Adrenal gland (tissue), 5 donors: ENCODE data around the gene C1orf116.

ENCODE experiments used
- POLR2A ChIP-seq, 2 donors: fragments of 450-650 bp; IDR thresholded peaks; one replicate each; pipeline ENCODE4 v1.6.1; 2017; ENCODE audit warnings: antibody characterized with exemption in 2 of 2, mild to moderate bottlenecking in 2 of 2, moderate library complexity in 1 of 2
- TF ChIP-seq, protein P1 (sequence below), 6 experiments: fragments of 450-650 bp in 4 of 6; fragments of 200-600 bp in 2 of 6; sonication (generic) in 1 of 6; IDR thresholded peaks; 1 replicate in 5 of 6; 2 replicates in 1 of 6; pipeline versions ENCODE4 v1.5.1 to v1.8.0; 2016 to 2021; ENCODE audit warnings: antibody characterized with exemption in 6 of 6, mild to moderate bottlenecking in 2 of 6, moderate library complexity in 1 of 6
- donor health status: DM: no; HTN: no; CAD: no.

GRCh38 chr1:207009182-207009850, 23.2 kb downstream of the C1orf116 start:
- TF ChIP-seq, protein P1, sequence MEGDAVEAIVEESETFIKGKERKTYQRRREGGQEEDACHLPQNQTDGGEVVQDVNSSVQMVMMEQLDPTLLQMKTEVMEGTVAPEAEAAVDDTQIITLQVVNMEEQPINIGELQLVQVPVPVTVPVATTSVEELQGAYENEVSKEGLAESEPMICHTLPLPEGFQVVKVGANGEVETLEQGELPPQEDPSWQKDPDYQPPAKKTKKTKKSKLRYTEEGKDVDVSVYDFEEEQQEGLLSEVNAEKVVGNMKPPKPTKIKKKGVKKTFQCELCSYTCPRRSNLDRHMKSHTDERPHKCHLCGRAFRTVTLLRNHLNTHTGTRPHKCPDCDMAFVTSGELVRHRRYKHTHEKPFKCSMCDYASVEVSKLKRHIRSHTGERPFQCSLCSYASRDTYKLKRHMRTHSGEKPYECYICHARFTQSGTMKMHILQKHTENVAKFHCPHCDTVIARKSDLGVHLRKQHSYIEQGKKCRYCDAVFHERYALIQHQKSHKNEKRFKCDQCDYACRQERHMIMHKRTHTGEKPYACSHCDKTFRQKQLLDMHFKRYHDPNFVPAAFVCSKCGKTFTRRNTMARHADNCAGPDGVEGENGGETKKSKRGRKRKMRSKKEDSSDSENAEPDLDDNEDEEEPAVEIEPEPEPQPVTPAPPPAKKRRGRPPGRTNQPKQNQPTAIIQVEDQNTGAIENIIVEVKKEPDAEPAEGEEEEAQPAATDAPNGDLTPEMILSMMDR (IDR thresholded peaks at IDR 0.05): no peak
- no peak for TF ChIP-seq POLR2A (IDR thresholded peaks at IDR 0.05)
